WTC11 (cell line): ENCODE measurements around the gene CD40. TPM values are rescaled to one million over a fixed set of nuclear protein-coding genes. Genes with fewer than 3 reads are reported as not detected.

Experiments used
- ATAC-seq: fragments of 200-7000 bp; cut with Tn5 transposase; 2 replicates; pipeline ENCODE4 v1.10.0; 2021; ENCODE audit warnings: mild to moderate bottlenecking, moderate library complexity
- CTCF ChIA-PET: fragments of 300-600 bp; sonication (Branson Sonifier 250); formaldehyde crosslinking; loops from one replicate; lab custom pipeline; 2021; ENCODE audit warnings: antibody characterized with exemption; lab: Charles Lee
- POLR2A ChIA-PET: fragments of 350-600 bp; sonication (Branson Sonifier 250); formaldehyde crosslinking; loops from one replicate; lab custom pipeline; 2021; ENCODE audit warnings: antibody characterized with exemption; lab: Charles Lee
- DNase-seq: peaks from one replicate; pipeline ENCODE4 v3.0.0; 2021; ENCODE audit warnings: low spot score
- H3K27ac Mint-ChIP-seq: 2 replicates; pipeline ENCODE4 v1.8.0; 2021; ENCODE audit warnings: mixed read lengths
- H3K27me3 Mint-ChIP-seq: 2 replicates; pipeline ENCODE4 v1.8.0; 2021; ENCODE audit warnings: low read depth, mild to moderate bottlenecking, moderate library complexity, mixed read lengths
- H3K36me3 Mint-ChIP-seq: 2 replicates; pipeline ENCODE4 v1.8.0; 2021; ENCODE audit warnings: mixed read lengths
- H3K4me1 Mint-ChIP-seq: 2 replicates; pipeline ENCODE4 v1.8.0; 2022; ENCODE audit warnings: mixed read lengths
- H3K4me3 Mint-ChIP-seq: 2 replicates; pipeline ENCODE4 v1.8.0; 2021; ENCODE audit warnings: mild to moderate bottlenecking, moderate library complexity, mixed read lengths
- H3K9me3 Mint-ChIP-seq: 2 replicates; pipeline ENCODE4 v1.8.0; 2021; ENCODE audit warnings: mixed read lengths
- FOXK1 ChIP-seq: sonication (generic); formaldehyde crosslinking; IDR thresholded peaks from 2 replicates; pipeline ENCODE4 v1.8.0; 2022; ENCODE audit warnings: mild to moderate bottlenecking, moderate library complexity, missing genetic modification reagents
- GRHL2 ChIP-seq: fragments of 250-450 bp; sonication (Bioruptor Pico); IDR thresholded peaks from 2 replicates; pipeline ENCODE4 v1.8.0; 2022; ENCODE audit warnings: mild to moderate bottlenecking, moderate library complexity; ENCODE audit not compliant: insufficient replicate concordance, severe bottlenecking
- NFATC4 ChIP-seq: fragments of 250-450 bp; sonication (Bioruptor Pico); IDR thresholded peaks from 2 replicates; pipeline ENCODE4 v1.9.0; 2021; ENCODE audit warnings: mild to moderate bottlenecking
- NR1H2 ChIP-seq: sonication (generic); formaldehyde crosslinking; IDR thresholded peaks from 2 replicates; pipeline ENCODE4 v1.9.0; 2021; ENCODE audit warnings: mild to moderate bottlenecking, moderate library complexity, missing genetic modification reagents
- PREB ChIP-seq: sonication (generic); formaldehyde crosslinking; IDR thresholded peaks from 2 replicates; pipeline ENCODE4 v1.8.1; 2022; ENCODE audit warnings: mild to moderate bottlenecking, missing genetic modification reagents, moderate library complexity, borderline replicate concordance
- PRRX2 ChIP-seq: fragments of 250-450 bp; sonication (Bioruptor Pico); IDR thresholded peaks from 2 replicates; pipeline ENCODE4 v1.8.0; 2021; ENCODE audit warnings: mild to moderate bottlenecking
- TCF7 ChIP-seq: sonication (generic); formaldehyde crosslinking; IDR thresholded peaks from 2 replicates; pipeline ENCODE4 v1.8.0; 2022; ENCODE audit warnings: mild to moderate bottlenecking, low read depth, missing genetic modification reagents, moderate library complexity
- TEAD1 ChIP-seq: sonication (generic); formaldehyde crosslinking; IDR thresholded peaks from 2 replicates; pipeline ENCODE4 v1.8.0; 2022; ENCODE audit warnings: mild to moderate bottlenecking, missing genetic modification reagents
- TEAD4 ChIP-seq: sonication (generic); formaldehyde crosslinking; IDR thresholded peaks from 2 replicates; pipeline ENCODE4 v1.8.0; 2022; ENCODE audit warnings: mild to moderate bottlenecking, missing genetic modification reagents
- TP53 ChIP-seq: sonication (generic); formaldehyde crosslinking; IDR thresholded peaks from 2 replicates; pipeline ENCODE4 v1.8.1; 2023; ENCODE audit warnings: mild to moderate bottlenecking, missing genetic modification reagents
- ZMAT4 ChIP-seq: fragments of 250-450 bp; sonication (Bioruptor Pico); IDR thresholded peaks from 2 replicates; pipeline ENCODE4 v1.9.0; 2021; ENCODE audit warnings: mild to moderate bottlenecking
- ZNF317 ChIP-seq: sonication (generic); formaldehyde crosslinking; IDR thresholded peaks from 2 replicates; pipeline ENCODE4 v1.8.1; 2023; ENCODE audit warnings: low read depth, mild to moderate bottlenecking, moderate library complexity, missing genetic modification reagents, borderline replicate concordance
- ZNF512 ChIP-seq: sonication (generic); formaldehyde crosslinking; IDR thresholded peaks from 2 replicates; pipeline ENCODE4 v1.8.1; 2022; ENCODE audit warnings: missing genetic modification reagents, borderline replicate concordance
- ZSCAN18 ChIP-seq: fragments of 250-450 bp; sonication (Bioruptor Pico); IDR thresholded peaks from 2 replicates; pipeline ENCODE4 v2.1.2; 2022; ENCODE audit warnings: mild to moderate bottlenecking, moderate library complexity
- total RNA-seq: library from RNA; stranded (reverse); gene quantifications from 3 replicates; pipeline ENCODE4 v1.2.3, GENCODE V29; 2021
- TF ChIP-seq, protein P1 (sequence below): sonication (generic); formaldehyde crosslinking; IDR thresholded peaks from 2 replicates; pipeline ENCODE4 v1.8.0; 2022; ENCODE audit warnings: mild to moderate bottlenecking, missing genetic modification reagents
- TF ChIP-seq, protein P2 (sequence below): fragments of 250-450 bp; sonication (Bioruptor Pico); IDR thresholded peaks from 2 replicates; pipeline ENCODE4 v1.9.0; 2021; ENCODE audit warnings: mild to moderate bottlenecking
- TF ChIP-seq, protein P3 (sequence below): sonication (generic); formaldehyde crosslinking; conservative IDR thresholded peaks from 2 replicates; pipeline ENCODE4 v1.8.1; 2023; ENCODE audit warnings: mild to moderate bottlenecking, low read depth, missing genetic modification reagents, moderate library complexity

CD40 gene
- total RNA-seq, 1 experiment from 2014 or later, result 14.8 TPM

DNA sequence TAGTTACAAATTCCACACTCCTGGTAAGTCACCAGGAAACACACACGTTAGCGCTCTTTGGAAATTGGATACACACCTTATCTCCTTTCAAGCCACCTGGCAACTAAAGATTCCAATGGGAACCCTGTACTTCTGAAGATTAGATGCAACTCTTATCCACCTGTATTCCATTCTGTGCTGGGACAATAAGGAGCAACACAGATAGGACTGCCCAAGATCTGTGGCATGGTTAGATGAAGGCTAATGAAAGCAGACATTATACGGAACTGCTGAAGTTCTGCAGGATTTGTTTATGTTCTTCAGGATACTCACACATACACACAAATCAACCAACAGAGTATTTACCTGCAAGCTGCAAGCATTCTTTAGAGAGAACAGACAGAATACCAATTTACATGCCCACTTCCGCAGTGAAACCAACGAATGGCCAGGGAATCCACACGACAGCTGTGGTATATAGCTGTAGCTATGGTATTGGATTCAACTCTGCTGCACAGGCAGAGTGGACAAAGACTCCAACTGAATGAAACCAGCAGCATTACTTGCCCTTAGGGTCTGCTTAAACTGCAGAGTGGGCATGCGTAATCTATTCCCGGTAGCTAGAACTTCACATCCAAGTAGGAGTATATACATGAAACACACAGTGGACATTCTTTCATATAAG is 40.3 kb upstream of the CD40 start:
- H3K4me3 Mint-ChIP-seq, result no peak overlapping the region

GRCh38 chr20:46078954-46079353 is 39.2 kb upstream of the CD40 start:
- CTCF ChIA-PET, result interaction anchor here (0.7 to 1.9 kb wide), 3 partner anchors 20 to 158 kb away, joined by 3 to 5 read pairs (median 4); no protein-coding TSS in a partner anchor
- H3K27ac Mint-ChIP-seq, result peak overlapping the region; percentile 26
- TF ChIP-seq TEAD4 (CRISPR knock-in tag) (no peak), PRRX2 (CRISPR knock-in tag) (no peak), NFATC4 (CRISPR knock-in tag) (no peak), NR1H2 (no peak), ZSCAN18 (CRISPR knock-in tag) (no peak)
- TF ChIP-seq, protein P1, sequence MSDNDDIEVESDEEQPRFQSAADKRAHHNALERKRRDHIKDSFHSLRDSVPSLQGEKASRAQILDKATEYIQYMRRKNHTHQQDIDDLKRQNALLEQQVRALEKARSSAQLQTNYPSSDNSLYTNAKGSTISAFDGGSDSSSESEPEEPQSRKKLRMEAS (CRISPR knock-in tag), result no peak

More for the DNA sequence above, 40.3 kb upstream of the CD40 start:
- no peaks in the 10 kb centered on the region for H3K9me3 Mint-ChIP-seq
- H3K27ac Mint-ChIP-seq, result peak overlapping the region; percentile 18; the same call in 1 of the 2 replicates
- H3K4me1 Mint-ChIP-seq, result peaks cover 30% of the 10 kb centered on the region
- ChIA-PET CTCF (interaction anchor here (0.8 to 1.9 kb wide), 5 partner anchors 11 to 108 kb away, joined by 3 to 9 read pairs (median 4); no protein-coding TSS in a partner anchor), POLR2A (no interaction called here)
- ATAC-seq (no peak), DNase-seq (no peak)
- H3K27me3 Mint-ChIP-seq, result no peaks in the 10 kb centered on the region
- H3K36me3 Mint-ChIP-seq, result peaks cover 19% of the 10 kb centered on the region
- no peak for TF ChIP-seq ZMAT4
- no peak for TF ChIP-seq TCF7
- no peak for TF ChIP-seq PREB (CRISPR knock-in tag)
- no peak for TF ChIP-seq ZNF512
- TF ChIP-seq, protein P2, sequence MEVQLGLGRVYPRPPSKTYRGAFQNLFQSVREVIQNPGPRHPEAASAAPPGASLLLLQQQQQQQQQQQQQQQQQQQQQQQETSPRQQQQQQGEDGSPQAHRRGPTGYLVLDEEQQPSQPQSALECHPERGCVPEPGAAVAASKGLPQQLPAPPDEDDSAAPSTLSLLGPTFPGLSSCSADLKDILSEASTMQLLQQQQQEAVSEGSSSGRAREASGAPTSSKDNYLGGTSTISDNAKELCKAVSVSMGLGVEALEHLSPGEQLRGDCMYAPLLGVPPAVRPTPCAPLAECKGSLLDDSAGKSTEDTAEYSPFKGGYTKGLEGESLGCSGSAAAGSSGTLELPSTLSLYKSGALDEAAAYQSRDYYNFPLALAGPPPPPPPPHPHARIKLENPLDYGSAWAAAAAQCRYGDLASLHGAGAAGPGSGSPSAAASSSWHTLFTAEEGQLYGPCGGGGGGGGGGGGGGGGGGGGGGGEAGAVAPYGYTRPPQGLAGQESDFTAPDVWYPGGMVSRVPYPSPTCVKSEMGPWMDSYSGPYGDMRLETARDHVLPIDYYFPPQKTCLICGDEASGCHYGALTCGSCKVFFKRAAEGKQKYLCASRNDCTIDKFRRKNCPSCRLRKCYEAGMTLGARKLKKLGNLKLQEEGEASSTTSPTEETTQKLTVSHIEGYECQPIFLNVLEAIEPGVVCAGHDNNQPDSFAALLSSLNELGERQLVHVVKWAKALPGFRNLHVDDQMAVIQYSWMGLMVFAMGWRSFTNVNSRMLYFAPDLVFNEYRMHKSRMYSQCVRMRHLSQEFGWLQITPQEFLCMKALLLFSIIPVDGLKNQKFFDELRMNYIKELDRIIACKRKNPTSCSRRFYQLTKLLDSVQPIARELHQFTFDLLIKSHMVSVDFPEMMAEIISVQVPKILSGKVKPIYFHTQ (CRISPR knock-in tag), result no peak
- TF ChIP-seq, protein P3, sequence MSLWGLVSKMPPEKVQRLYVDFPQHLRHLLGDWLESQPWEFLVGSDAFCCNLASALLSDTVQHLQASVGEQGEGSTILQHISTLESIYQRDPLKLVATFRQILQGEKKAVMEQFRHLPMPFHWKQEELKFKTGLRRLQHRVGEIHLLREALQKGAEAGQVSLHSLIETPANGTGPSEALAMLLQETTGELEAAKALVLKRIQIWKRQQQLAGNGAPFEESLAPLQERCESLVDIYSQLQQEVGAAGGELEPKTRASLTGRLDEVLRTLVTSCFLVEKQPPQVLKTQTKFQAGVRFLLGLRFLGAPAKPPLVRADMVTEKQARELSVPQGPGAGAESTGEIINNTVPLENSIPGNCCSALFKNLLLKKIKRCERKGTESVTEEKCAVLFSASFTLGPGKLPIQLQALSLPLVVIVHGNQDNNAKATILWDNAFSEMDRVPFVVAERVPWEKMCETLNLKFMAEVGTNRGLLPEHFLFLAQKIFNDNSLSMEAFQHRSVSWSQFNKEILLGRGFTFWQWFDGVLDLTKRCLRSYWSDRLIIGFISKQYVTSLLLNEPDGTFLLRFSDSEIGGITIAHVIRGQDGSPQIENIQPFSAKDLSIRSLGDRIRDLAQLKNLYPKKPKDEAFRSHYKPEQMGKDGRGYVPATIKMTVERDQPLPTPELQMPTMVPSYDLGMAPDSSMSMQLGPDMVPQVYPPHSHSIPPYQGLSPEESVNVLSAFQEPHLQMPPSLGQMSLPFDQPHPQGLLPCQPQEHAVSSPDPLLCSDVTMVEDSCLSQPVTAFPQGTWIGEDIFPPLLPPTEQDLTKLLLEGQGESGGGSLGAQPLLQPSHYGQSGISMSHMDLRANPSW (CRISPR knock-in tag), result no peak
- TF ChIP-seq FOXK1 (CRISPR knock-in tag), result no peak
- TF ChIP-seq ZNF317 (CRISPR knock-in tag), result no peak
- TF ChIP-seq TP53 (CRISPR knock-in tag), result no peak
- TF ChIP-seq TEAD1 (CRISPR knock-in tag), result no peak
- TF ChIP-seq GRHL2 (CRISPR knock-in tag), result no peak

More at GRCh38 chr20:46078954-46079353, 39.2 kb upstream of the CD40 start:
- H3K4me1 Mint-ChIP-seq, result peaks cover 37% of the 10 kb centered on the region
- no peak; the same call in 1 of the 2 replicates for ATAC-seq
- H3K4me3 Mint-ChIP-seq, result no peak overlapping the region
- no peaks in the 10 kb centered on the region for H3K9me3 Mint-ChIP-seq
- POLR2A ChIA-PET, result interaction anchor here (0.6 kb wide), 1 partner anchor 271 kb away, joined by 3 read pairs; no protein-coding TSS in a partner anchor
- H3K36me3 Mint-ChIP-seq, result peaks cover 19% of the 10 kb centered on the region
- DNase-seq, result no peak
- H3K27me3 Mint-ChIP-seq, result no peaks in the 10 kb centered on the region
